Middle frontal gyrus (tissue), 1 donor: ENCODE measurements around the gene RPS6KA5.
"Not testable (repeated sequence)": the region's sequence is repeated elsewhere in the genome, so short reads cannot be mapped to it uniquely, and the experiment has no call there.

Experiments used
- DNase-seq: peaks from one replicate; pipeline ENCODE4 v3.0.0-alpha.2; 2015; ENCODE audit warnings: low spot score; ENCODE audit errors: extremely low spot score

RPS6KA5 gene

GRCh38 chr14:91067186-91067585 lies 6.7 kb upstream of the RPS6KA5 start:
- DNase-seq = no peak

DNA sequence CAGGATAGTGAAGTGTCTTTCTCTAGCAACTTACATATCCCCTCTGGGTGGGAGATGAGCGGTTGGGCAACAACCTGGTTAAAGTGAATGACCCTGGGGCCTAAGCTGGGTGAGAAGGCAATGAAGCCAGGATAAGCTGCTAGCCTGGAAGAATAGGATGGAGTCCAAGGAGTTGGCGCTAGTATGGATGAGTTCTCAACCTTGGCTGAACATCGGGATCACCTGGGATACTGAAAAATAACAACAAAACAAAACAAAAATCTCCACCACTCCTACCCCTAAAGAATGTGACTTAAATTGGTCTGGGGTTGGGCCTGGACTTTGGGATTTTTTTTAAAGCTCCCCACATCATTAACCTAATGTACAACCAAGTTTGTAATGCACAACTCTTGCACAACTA lies 4.8 kb upstream of the RPS6KA5 start:
- DNase-seq = no peak

DNA sequence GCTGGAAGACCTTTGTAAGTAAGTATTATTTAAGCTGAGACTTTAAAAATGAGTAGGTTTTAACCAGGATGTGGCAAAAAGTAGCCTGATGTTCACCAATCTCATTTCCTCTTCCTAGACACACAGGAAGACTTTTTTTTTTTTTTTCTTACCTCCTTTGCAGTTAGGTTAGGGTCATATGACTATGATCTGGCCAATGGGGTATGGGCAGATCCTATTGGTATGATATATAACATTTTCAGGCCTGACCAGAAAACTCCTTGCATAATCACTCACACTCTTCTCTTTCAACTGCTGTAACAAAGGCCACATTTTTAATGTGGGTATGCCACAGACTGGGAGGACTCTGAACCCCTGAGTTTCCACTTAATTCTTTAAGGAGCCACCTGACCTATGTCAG lies 2.7 kb upstream of the RPS6KA5 start:
- DNase-seq = no peak

DNA sequence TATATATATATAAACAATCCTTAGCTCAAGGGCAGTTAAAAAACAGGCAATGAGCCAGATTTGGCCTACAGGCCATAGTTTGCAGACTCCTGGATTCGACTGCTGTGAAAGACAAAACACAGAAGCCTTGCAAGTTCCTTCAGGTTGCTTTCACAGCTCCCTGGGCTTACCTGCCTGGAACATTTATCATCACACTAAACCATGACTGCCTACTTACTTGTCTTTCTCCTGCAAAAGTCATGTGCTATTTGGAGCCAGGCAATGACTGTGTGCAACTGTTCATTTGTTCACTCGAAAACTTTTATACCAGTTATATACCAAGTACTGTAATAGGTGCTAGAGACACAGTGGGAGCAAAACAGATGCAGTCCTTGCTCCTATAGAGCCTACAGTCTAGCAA lies 2.2 kb upstream of the RPS6KA5 start:
- no peak for DNase-seq

- no peak for DNase-seq
Observed at GRCh38 chr14:91061056-91061887, 831 bp upstream of the RPS6KA5 start.

GRCh38 chr14:91059576-91060350 lies 678 bp downstream of the RPS6KA5 start:
- DNase-seq = no peak

GRCh38 chr14:91058042-91058581 lies 2.3 kb downstream of the RPS6KA5 start:
- no peak for DNase-seq

DNA sequence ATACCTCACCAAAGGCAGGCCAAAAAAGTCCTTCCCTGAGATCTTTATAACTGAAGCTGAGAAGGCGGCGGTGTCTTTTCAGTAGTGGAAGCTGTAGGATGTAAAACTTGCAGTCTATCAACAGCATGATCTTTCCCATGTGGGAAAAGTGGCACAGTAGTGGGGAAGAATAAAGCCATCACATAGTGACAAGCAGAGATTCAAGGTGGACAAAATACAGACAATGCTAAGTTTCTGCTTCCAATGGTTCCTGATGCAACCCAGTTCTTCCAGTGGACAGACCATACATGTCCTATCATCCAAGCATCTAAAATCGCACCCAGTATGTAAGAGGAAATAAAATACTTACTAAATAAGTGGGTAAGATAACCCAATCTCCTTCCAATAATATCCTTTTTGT lies 4.1 kb downstream of the RPS6KA5 start:
- DNase-seq = no peak

GRCh38 chr14:91055016-91055415 lies 5.4 kb downstream of the RPS6KA5 start:
- no peak for DNase-seq

GRCh38 chr14:91048676-91049075 lies 11.8 kb downstream of the RPS6KA5 start:
- DNase-seq = no peak

DNA sequence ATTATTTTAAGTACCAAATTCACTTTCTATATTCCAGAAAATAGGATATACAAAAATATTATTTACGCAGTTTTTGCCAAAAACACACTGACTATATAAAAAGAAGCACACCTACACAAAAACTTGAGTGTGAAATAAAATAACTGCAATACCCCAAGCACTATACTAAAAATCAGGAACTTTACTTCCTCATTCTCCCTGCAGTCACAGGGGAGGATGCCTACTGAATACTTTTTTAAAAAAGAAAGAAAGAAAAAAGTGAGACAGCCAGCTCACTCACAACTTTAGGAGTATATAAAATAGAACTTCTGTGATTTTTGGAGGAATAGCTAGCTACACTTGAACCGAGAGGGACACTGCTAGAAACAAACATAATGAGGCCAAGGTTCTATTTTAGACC lies 12.2 kb downstream of the RPS6KA5 start:
- DNase-seq = no peak

- no peak for DNase-seq
Observed at GRCh38 chr14:91047174-91047753, 13.2 kb downstream of the RPS6KA5 start.

DNA sequence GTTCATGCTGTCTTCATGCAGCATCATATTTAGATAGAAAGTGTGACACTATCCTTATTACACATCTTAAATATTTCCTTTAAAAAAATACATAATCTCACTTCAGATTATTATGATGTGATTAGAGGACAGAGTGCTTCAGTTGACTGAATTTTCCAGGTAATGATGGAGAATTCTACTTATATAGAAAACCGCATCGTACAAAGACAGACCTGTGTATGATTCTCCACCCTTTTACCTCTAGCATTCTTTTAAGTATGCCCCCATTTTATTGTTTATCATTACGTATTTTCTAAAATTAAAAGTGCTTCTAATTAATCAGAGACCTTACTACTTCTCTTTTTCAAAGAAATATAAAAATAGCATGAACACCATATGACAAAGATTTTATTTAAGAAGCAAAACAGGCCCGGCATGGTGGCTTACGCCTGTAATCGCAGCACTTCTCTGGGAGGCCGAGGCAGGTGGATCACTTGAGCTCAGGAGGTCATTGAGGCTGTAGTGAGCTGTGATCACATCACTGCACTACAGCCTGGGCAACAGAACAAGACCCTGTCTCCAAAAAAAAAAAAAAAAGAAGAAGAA lies 13.9 kb downstream of the RPS6KA5 start:
- no peak for DNase-seq

GRCh38 chr14:91041450-91041849 lies 19.0 kb downstream of the RPS6KA5 start:
- DNase-seq = no peak

- DNase-seq = no peak
Observed at GRCh38 chr14:91040545-91040944, 19.9 kb downstream of the RPS6KA5 start.

DNA sequence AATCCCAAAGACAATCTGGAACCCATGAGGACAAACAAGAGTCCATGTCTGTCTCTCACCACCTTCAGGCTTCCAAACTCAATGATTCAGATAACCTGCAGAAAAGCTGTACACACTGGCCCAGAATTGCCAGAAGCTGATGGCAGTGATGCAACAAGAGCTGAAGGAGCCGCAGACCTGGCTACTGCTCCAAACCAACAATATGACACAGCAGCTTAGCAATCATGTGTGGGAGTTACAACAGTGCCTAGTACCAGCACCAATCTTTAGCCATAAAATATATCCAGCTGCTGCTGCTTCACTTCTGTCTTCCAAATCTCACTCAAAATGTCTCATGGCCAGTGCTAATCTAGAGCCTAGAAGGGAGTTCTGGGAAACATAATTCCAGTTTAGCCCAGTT lies 22.0 kb downstream of the RPS6KA5 start:
- DNase-seq = no peak

DNA sequence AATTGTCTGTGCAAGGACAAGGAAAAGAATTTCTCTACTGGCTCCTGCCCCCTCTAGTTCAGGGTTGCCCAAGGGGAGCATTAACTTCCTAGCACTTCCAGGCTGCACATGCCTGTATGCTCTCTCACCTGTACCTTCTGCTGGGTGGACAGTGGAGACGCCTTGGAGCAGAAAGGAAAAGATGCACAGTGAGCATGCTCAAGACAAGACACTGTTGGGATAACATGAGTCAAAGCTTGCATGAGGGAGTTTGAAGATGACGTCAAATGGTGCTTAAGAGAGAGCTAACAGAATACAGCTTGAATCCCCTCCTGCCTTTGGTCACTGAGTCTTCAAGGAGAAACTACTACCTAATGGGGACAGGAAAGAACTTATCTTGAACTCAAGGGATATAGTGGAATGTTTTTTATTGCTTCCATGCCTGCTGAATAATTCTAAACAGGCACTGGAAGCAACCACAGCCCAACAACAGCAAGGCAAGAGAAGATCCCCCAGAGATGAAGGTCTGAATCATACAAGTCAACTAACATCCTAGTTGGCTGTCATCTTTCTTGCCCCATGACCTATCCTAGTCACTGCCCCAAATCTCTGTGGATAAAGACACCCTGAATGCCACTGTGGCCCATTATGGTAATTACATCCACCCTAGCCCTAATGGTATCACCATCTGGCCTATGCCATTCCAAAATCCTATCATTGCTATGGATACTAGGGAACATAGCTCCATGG lies 23.5 kb downstream of the RPS6KA5 start:
- no peak for DNase-seq

- no peak for DNase-seq
Observed at GRCh38 chr14:91035855-91036254, 24.6 kb downstream of the RPS6KA5 start.

GRCh38 chr14:91034379-91034778 lies 26.1 kb downstream of the RPS6KA5 start:
- not testable (repeated sequence) for DNase-seq

DNA sequence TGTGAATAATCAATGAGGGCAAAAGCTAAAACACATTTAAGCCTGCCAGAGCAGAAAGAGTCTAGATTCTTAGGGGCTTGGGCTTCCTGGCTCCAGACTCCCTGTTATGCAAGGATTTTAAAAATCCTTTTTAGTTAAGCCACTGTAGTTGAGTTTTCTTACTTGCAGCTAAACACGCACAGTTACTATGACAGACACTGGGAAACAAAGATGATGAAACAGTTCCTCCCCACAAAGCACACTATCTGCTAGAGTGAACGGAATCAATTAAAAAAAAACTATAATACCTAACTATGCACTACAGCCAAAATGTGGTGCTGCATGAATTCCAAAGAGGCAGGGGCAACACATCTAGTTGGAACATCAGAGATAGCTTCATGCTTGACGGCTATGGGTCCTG lies 28.2 kb downstream of the RPS6KA5 start:
- DNase-seq = no peak

GRCh38 chr14:91031666-91032065 lies 28.8 kb downstream of the RPS6KA5 start:
- DNase-seq = no peak
